HEK293 (cell line): ENCODE data around the gene PPP2R2B.

Source experiments
- CTCF ChIA-PET: fragments of 350-600 bp; formaldehyde crosslinking; extraction: SDS; loops from one replicate; lab custom pipeline; 2021; ENCODE audit warnings: antibody characterized with exemption; lab: Yijun Ruan, JAX
- POLR2A ChIA-PET: fragments of 300-600 bp; formaldehyde crosslinking; extraction: SDS; loops from one replicate; lab custom pipeline; 2020; ENCODE audit warnings: antibody characterized with exemption, inconsistent platforms; lab: Yijun Ruan, JAX
- H3K27ac ChIP-seq: fragments of 200-500 bp; sonication (Bioruptor generic); 2 replicates; pipeline ENCODE4 v1.5.1; 2014; ENCODE audit warnings: low read depth, low read length, control low read depth, inconsistent platforms; ENCODE audit errors: extremely low read depth
- H3K36me3 ChIP-seq, 2 experiments: fragments of 200-500 bp in 1 of 2; sonication (Bioruptor generic) in 1 of 2; 1 replicate in 1 of 2; 2 replicates in 1 of 2; pipeline ENCODE4 v1.5.1; 2014 to 2017; ENCODE audit warnings: inconsistent platforms in 2 of 2, low read length in 2 of 2; ENCODE audit not compliant: control insufficient read depth in 2 of 2, insufficient read depth in 1 of 2
- H3K4me1 ChIP-seq: fragments of 200-500 bp; sonication (Bioruptor generic); 2 replicates; pipeline ENCODE4 v1.5.1; 2014; ENCODE audit warnings: mild to moderate bottlenecking, low read length, inconsistent platforms; ENCODE audit not compliant: control insufficient read depth, insufficient read depth
- H3K4me3 ChIP-seq: 2 replicates; pipeline ENCODE4 v1.5.1; 2011; ENCODE audit warnings: low read depth, mild to moderate bottlenecking, control low read depth, low read length, moderate library complexity
- H3K9me3 ChIP-seq: fragments of 200-500 bp; sonication (Bioruptor generic); 2 replicates; pipeline ENCODE4 v1.5.1; 2014; ENCODE audit warnings: low read depth, low read length, inconsistent platforms; ENCODE audit not compliant: control insufficient read depth, insufficient read depth
- MEIS1 ChIP-seq: sonication (generic); formaldehyde crosslinking; IDR thresholded peaks from 2 replicates; pipeline ENCODE4 v1.8.1; 2022; ENCODE audit warnings: missing genetic modification reagents, mild to moderate bottlenecking, borderline replicate concordance
- MZF1 ChIP-seq: fragments of 450-650 bp; formaldehyde crosslinking; IDR thresholded peaks from 2 replicates; pipeline ENCODE4 v1.5.1; 2017; ENCODE audit warnings: missing biosample characterization, missing genetic modification characterization, borderline replicate concordance
- SETDB1 ChIP-seq: IDR thresholded peaks from one replicate; pipeline ENCODE4 v1.6.1; 2017; ENCODE audit warnings: mild to moderate bottlenecking, low read length, moderate library complexity, mixed read lengths; ENCODE audit not compliant: insufficient read length
- YY2 ChIP-seq: fragments of 450-650 bp; formaldehyde crosslinking; IDR thresholded peaks from 2 replicates; pipeline ENCODE4 v1.5.1; 2016; ENCODE audit warnings: missing biosample characterization, missing genetic modification characterization
- ZBTB26 ChIP-seq: fragments of 450-650 bp; formaldehyde crosslinking; optimal IDR thresholded peaks from 2 replicates; pipeline ENCODE3; 2016; ENCODE audit warnings: missing biosample characterization, mild to moderate bottlenecking, missing genetic modification characterization
- ZBTB49 ChIP-seq: fragments of 450-650 bp; formaldehyde crosslinking; IDR thresholded peaks from 2 replicates; pipeline ENCODE4 v1.5.1; 2016; ENCODE audit warnings: missing biosample characterization, missing genetic modification characterization, low read depth
- ZNF155 ChIP-seq: fragments of 450-650 bp; formaldehyde crosslinking; IDR thresholded peaks from 2 replicates; pipeline ENCODE4 v1.5.1; 2016; ENCODE audit warnings: missing biosample characterization, missing genetic modification characterization
- ZNF211 ChIP-seq: fragments of 450-650 bp; formaldehyde crosslinking; IDR thresholded peaks from 2 replicates; pipeline ENCODE4 v1.5.1; 2016; ENCODE audit warnings: low read depth, missing biosample characterization, missing genetic modification characterization
- ZNF223 ChIP-seq: fragments of 450-650 bp; formaldehyde crosslinking; IDR thresholded peaks from 2 replicates; pipeline ENCODE4 v1.5.1; 2016; ENCODE audit warnings: missing biosample characterization, missing genetic modification characterization
- ZNF280D ChIP-seq: fragments of 450-650 bp; formaldehyde crosslinking; IDR thresholded peaks from 2 replicates; pipeline ENCODE4 v1.5.1; 2016; ENCODE audit warnings: missing biosample characterization, missing genetic modification characterization
- ZNF341 ChIP-seq: fragments of 450-650 bp; formaldehyde crosslinking; IDR thresholded peaks from 2 replicates; pipeline ENCODE4; 2016; ENCODE audit warnings: low read depth, missing biosample characterization, missing genetic modification characterization
- ZNF354C ChIP-seq: fragments of 450-650 bp; formaldehyde crosslinking; IDR thresholded peaks from 2 replicates; pipeline ENCODE4 v1.5.1; 2016; ENCODE audit warnings: missing biosample characterization, missing genetic modification characterization, low read depth, borderline replicate concordance
- ZNF449 ChIP-seq: fragments of 450-650 bp; formaldehyde crosslinking; IDR thresholded peaks from 2 replicates; pipeline ENCODE4 v1.5.1; 2017; ENCODE audit warnings: missing biosample characterization, mild to moderate bottlenecking, missing genetic modification characterization, moderate library complexity
- ZNF488 ChIP-seq: fragments of 450-650 bp; formaldehyde crosslinking; IDR thresholded peaks from 2 replicates; pipeline ENCODE4 v1.5.1; 2016; ENCODE audit warnings: missing biosample characterization, missing genetic modification characterization
- ZNF510 ChIP-seq: fragments of 450-650 bp; formaldehyde crosslinking; IDR thresholded peaks from 2 replicates; pipeline ENCODE4 v1.5.1; 2018; ENCODE audit warnings: mild to moderate bottlenecking, missing genetic modification characterization, missing biosample characterization; ENCODE audit not compliant: insufficient replicate concordance
- ZNF585B ChIP-seq: fragments of 450-650 bp; formaldehyde crosslinking; IDR thresholded peaks from 2 replicates; pipeline ENCODE4 v1.5.1; 2016; ENCODE audit warnings: missing biosample characterization, missing genetic modification characterization
- ZNF600 ChIP-seq: fragments of 450-650 bp; formaldehyde crosslinking; IDR thresholded peaks from 2 replicates; pipeline ENCODE4 v1.5.1; 2016; ENCODE audit warnings: missing biosample characterization, missing genetic modification characterization
- ZNF621 ChIP-seq: fragments of 450-650 bp; formaldehyde crosslinking; IDR thresholded peaks from 2 replicates; pipeline ENCODE4 v1.5.1; 2017; ENCODE audit warnings: missing biosample characterization, missing genetic modification characterization
- ZNF624 ChIP-seq: fragments of 450-650 bp; formaldehyde crosslinking; IDR thresholded peaks from 2 replicates; pipeline ENCODE4 v1.5.1; 2017; ENCODE audit warnings: missing biosample characterization, missing genetic modification characterization
- ZNF677 ChIP-seq: fragments of 450-650 bp; IDR thresholded peaks from 2 replicates; pipeline ENCODE4 v1.5.0; 2018; ENCODE audit warnings: missing biosample characterization, mild to moderate bottlenecking, missing genetic modification characterization, moderate library complexity
- ZNF707 ChIP-seq: fragments of 450-650 bp; formaldehyde crosslinking; IDR thresholded peaks from 2 replicates; pipeline ENCODE4 v1.5.1; 2016; ENCODE audit warnings: missing biosample characterization, missing genetic modification characterization
- ZNF830 ChIP-seq: fragments of 450-650 bp; IDR thresholded peaks from 2 replicates; pipeline ENCODE4 v1.5.0; 2018; ENCODE audit warnings: missing biosample characterization, missing genetic modification characterization, low read depth, mild to moderate bottlenecking, moderate library complexity
- ZSCAN16 ChIP-seq: fragments of 450-650 bp; formaldehyde crosslinking; IDR thresholded peaks from 2 replicates; pipeline ENCODE4 v1.5.1; 2016; ENCODE audit warnings: missing biosample characterization, missing genetic modification characterization
- ZXDB ChIP-seq: fragments of 450-650 bp; formaldehyde crosslinking; IDR thresholded peaks from 2 replicates; pipeline ENCODE4 v1.5.1; 2016; ENCODE audit warnings: missing biosample characterization, missing genetic modification characterization

The PPP2R2B gene

GRCh38 chr5:146862641-146863040 is 15.9 kb downstream of the PPP2R2B start (continued):
- TF ChIP-seq ZBTB49 (tag by site-specific recombination) (no peak), ZBTB26 (tag by site-specific recombination) (no peak), ZSCAN16 (tag by site-specific recombination) (no peak), ZNF155 (tag by site-specific recombination) (no peak), ZNF449 (tag by site-specific recombination) (no peak)

- Histone ChIP-seq H3K4me1 (no peaks in the 10 kb centered on the region), H3K4me3 (no peak overlapping the region), H3K27ac (no peak overlapping the region), H3K9me3 (no peaks in the 10 kb centered on the region), H3K36me3 (no peaks in the 10 kb centered on the region)
- POLR2A ChIA-PET: no interaction called here
- CTCF ChIA-PET: no interaction called here
- TF ChIP-seq ZNF488 (tag by site-specific recombination): no peak
- no peak for TF ChIP-seq MEIS1 (CRISPR knock-in tag)
- no peak for TF ChIP-seq ZNF223 (tag by site-specific recombination)
- no peak for TF ChIP-seq ZXDB (tag by site-specific recombination)
- no peak for TF ChIP-seq ZNF280D
- no peak for TF ChIP-seq ZNF354C (tag by site-specific recombination)
- TF ChIP-seq MZF1 (tag by site-specific recombination): no peak
- no peak for TF ChIP-seq ZNF830 (tag by site-specific recombination)
- no peak for TF ChIP-seq ZNF624 (tag by site-specific recombination)
- no peak for TF ChIP-seq SETDB1
- no peak for TF ChIP-seq ZNF677
- TF ChIP-seq ZNF211 (tag by site-specific recombination): no peak
- no peak for TF ChIP-seq YY2
- no peak for TF ChIP-seq ZNF510 (tag by site-specific recombination)
- no peak for TF ChIP-seq ZNF585B (tag by site-specific recombination)
- no peak for TF ChIP-seq ZNF341 (tag by site-specific recombination)
- TF ChIP-seq ZNF707 (tag by site-specific recombination): no peak
- TF ChIP-seq ZNF621: no peak
- no peak for TF ChIP-seq ZNF600
- TF ChIP-seq, all 188 proteins: peak for 0
Observed at GRCh38 chr5:146860213-146860893, 18.2 kb downstream of the PPP2R2B start.
